H9 (cell line): ENCODE measurements around the gene ZC3H18. TPM values are rescaled to one million over a fixed set of nuclear protein-coding genes. Genes with fewer than 3 reads are reported as not detected.

Experiments
- DNase-seq: peaks from one replicate; pipeline ENCODE4 v3.0.0-alpha.2; 2017
- H2AFZ ChIP-seq: one replicate; pipeline ENCODE4 v1.6.1; 2013; ENCODE audit warnings: mild to moderate bottlenecking, low read length, control low read depth, moderate library complexity
- H2AK5ac ChIP-seq: 2 replicates; pipeline ENCODE4 v1.6.1; 2013; ENCODE audit warnings: low read length, control low read depth, mixed read lengths; ENCODE audit not compliant: insufficient read length
- H2BK120ac ChIP-seq: one replicate; pipeline ENCODE4 v1.6.1; 2013; ENCODE audit warnings: low read depth, mild to moderate bottlenecking, low read length, control low read depth, inconsistent platforms; ENCODE audit not compliant: poor library complexity, severe bottlenecking
- H2BK12ac ChIP-seq: 2 replicates; pipeline ENCODE4 v1.6.1; 2013; ENCODE audit warnings: low read length, control low read depth, mixed read lengths, low read depth; ENCODE audit not compliant: insufficient read length
- H2BK15ac ChIP-seq: 2 replicates; pipeline ENCODE4 v1.6.1; 2013; ENCODE audit warnings: low read depth, low read length, control low read depth
- H2BK20ac ChIP-seq: one replicate; pipeline ENCODE4 v1.6.1; 2013; ENCODE audit warnings: low read depth, mild to moderate bottlenecking, low read length, control low read depth, inconsistent platforms; ENCODE audit not compliant: poor library complexity, severe bottlenecking
- H2BK5ac ChIP-seq: 2 replicates; pipeline ENCODE4 v1.6.1; 2013; ENCODE audit warnings: low read length, control low read depth, mixed read lengths; ENCODE audit not compliant: insufficient read length
- H3K14ac ChIP-seq: 2 replicates; pipeline ENCODE4 v1.6.1; 2013; ENCODE audit warnings: low read length, control low read depth; ENCODE audit not compliant: insufficient read depth
- H3K18ac ChIP-seq: 2 replicates; pipeline ENCODE4 v1.6.1; 2013; ENCODE audit warnings: low read depth, mild to moderate bottlenecking, mixed read lengths, low read length, control low read depth; ENCODE audit not compliant: insufficient read length
- H3K23ac ChIP-seq: 2 replicates; pipeline ENCODE4 v1.6.1; 2013; ENCODE audit warnings: low read length, control low read depth, mixed read lengths, low read depth; ENCODE audit not compliant: insufficient read length
- H3K23me2 ChIP-seq: 2 replicates; pipeline ENCODE4 v1.6.1; 2013; ENCODE audit warnings: low read depth, mild to moderate bottlenecking, mixed read lengths, low read length, control low read depth; ENCODE audit not compliant: insufficient read length, poor library complexity, severe bottlenecking
- H3K27ac ChIP-seq: 2 replicates; pipeline ENCODE4 v1.5.1; 2013; ENCODE audit warnings: low read length, control low read depth, mixed read lengths, low read depth; ENCODE audit not compliant: insufficient read length
- H3K27me3 ChIP-seq: 2 replicates; pipeline ENCODE4 v1.6.1; 2013; ENCODE audit warnings: low read length, control low read depth, inconsistent platforms; ENCODE audit not compliant: insufficient read depth
- H3K4ac ChIP-seq: 2 replicates; pipeline ENCODE4 v1.6.1; 2013; ENCODE audit warnings: low read depth, mild to moderate bottlenecking, control low read depth, inconsistent platforms, low read length, moderate library complexity
- H3K4me1 ChIP-seq: 2 replicates; pipeline ENCODE4 v1.6.1; 2013; ENCODE audit warnings: low read length, control low read depth, inconsistent platforms; ENCODE audit not compliant: insufficient read depth
- H3K4me2 ChIP-seq: 2 replicates; pipeline ENCODE4 v1.6.1; 2013; ENCODE audit warnings: low read length, control low read depth, mixed read lengths; ENCODE audit not compliant: insufficient read length, insufficient read depth
- H3K56ac ChIP-seq: 2 replicates; pipeline ENCODE4 v1.6.1; 2013; ENCODE audit warnings: low read depth, mild to moderate bottlenecking, mixed read lengths, low read length, control low read depth; ENCODE audit not compliant: insufficient read length
- H3K79me1 ChIP-seq: 2 replicates; pipeline ENCODE4 v1.6.1; 2013; ENCODE audit warnings: low read depth, mild to moderate bottlenecking, moderate library complexity, low read length, control low read depth, inconsistent platforms; ENCODE audit not compliant: insufficient read depth, poor library complexity, severe bottlenecking
- H3K79me2 ChIP-seq: 2 replicates; pipeline ENCODE4 v1.6.1; 2013; ENCODE audit warnings: low read length, control low read depth, inconsistent platforms; ENCODE audit not compliant: insufficient read depth
- H3K9ac ChIP-seq: 2 replicates; pipeline ENCODE4 v1.6.1; 2013; ENCODE audit warnings: low read length, control low read depth, mixed read lengths; ENCODE audit not compliant: insufficient read length; ENCODE audit errors: extremely low read depth
- H3K9me3 ChIP-seq: one replicate; pipeline ENCODE4 v1.6.1; 2013; ENCODE audit warnings: low read depth, low read length, inconsistent platforms; ENCODE audit not compliant: control insufficient read depth
- H3T11ph ChIP-seq: one replicate; pipeline ENCODE4 v1.6.1; 2013; ENCODE audit warnings: mild to moderate bottlenecking, low read length, control low read depth, inconsistent platforms
- H4K20me1 ChIP-seq: one replicate; pipeline ENCODE4 v1.6.1; 2013; ENCODE audit not compliant: control insufficient read depth, insufficient read length, insufficient read depth
- H4K5ac ChIP-seq: 2 replicates; pipeline ENCODE4 v1.6.1; 2013; ENCODE audit warnings: low read depth, mild to moderate bottlenecking, mixed read lengths, low read length, control low read depth; ENCODE audit not compliant: insufficient read length
- H4K8ac ChIP-seq: replicated peaks from 2 replicates; pipeline ENCODE4 v1.6.1; 2013; ENCODE audit warnings: low read length, control low read depth, mixed read lengths, low read depth; ENCODE audit not compliant: insufficient read length
- H4K91ac ChIP-seq: 2 replicates; pipeline ENCODE4 v1.6.1; 2013; ENCODE audit warnings: low read depth, mild to moderate bottlenecking, moderate library complexity, mixed read lengths, low read length, control low read depth; ENCODE audit not compliant: insufficient read length
- H3K27ac Mint-ChIP-seq, 3 experiments: 2 replicates in 2 of 3; 3 replicates in 1 of 3; pipeline ENCODE4 v1.8.0; 2020 to 2021; ENCODE audit warnings: mixed read lengths in 3 of 3, mild to moderate bottlenecking in 1 of 3, moderate library complexity in 1 of 3
- H3K27me3 Mint-ChIP-seq: 2 replicates; pipeline ENCODE4 v1.8.0; 2021; ENCODE audit warnings: low read depth, mild to moderate bottlenecking, moderate library complexity, mixed read lengths
- H3K36me3 Mint-ChIP-seq, 3 experiments: 2 replicates in 2 of 3; 3 replicates in 1 of 3; pipeline ENCODE4 v1.8.0; 2020 to 2021; ENCODE audit warnings: low read depth in 3 of 3, mixed read lengths in 3 of 3; ENCODE audit not compliant: insufficient read depth in 1 of 3
- H3K4me1 Mint-ChIP-seq, 2 experiments: 2 replicates each; pipeline ENCODE4 v1.8.0; 2020; ENCODE audit warnings: mixed read lengths in 2 of 2
- H3K4me3 Mint-ChIP-seq, 2 experiments: 2 replicates in 1 of 2; 3 replicates in 1 of 2; pipeline ENCODE4 v1.8.0; 2020 to 2021; ENCODE audit warnings: mild to moderate bottlenecking in 2 of 2, mixed read lengths in 2 of 2, moderate library complexity in 1 of 2
- H3K9me3 Mint-ChIP-seq, 2 experiments: 2 replicates in 1 of 2; 3 replicates in 1 of 2; pipeline ENCODE4 v1.8.0; 2020; ENCODE audit warnings: mild to moderate bottlenecking in 2 of 2, mixed read lengths in 2 of 2, moderate library complexity in 1 of 2
- WGBS: extraction: QIAGEN DNeasy Blood & Tissue Kit; methylation state at CpG from one replicate; pipeline ENCODE4 v1.1.7; 2013; ENCODE audit warnings: missing lambda C conversion rate, low lambda C conversion rate, mixed read lengths; ENCODE audit not compliant: insufficient read length; ENCODE audit errors: extremely low coverage; 5-methylcytosine and 5-hydroxymethylcytosine counted together
- total RNA-seq: library from RNA; stranded (reverse); gene quantifications from 2 replicates; pipeline ENCODE4 v1.2.1, GENCODE V29; 2021
- TF ChIP-seq, protein P1 (sequence below): fragments of 200-600 bp; sonication (generic); conservative IDR thresholded peaks from 3 replicates; pipeline ENCODE4 v1.8.0; 2021; ENCODE audit warnings: antibody characterized with exemption, mild to moderate bottlenecking

The ZC3H18 gene
- total RNA-seq, 1 experiment from 2014 or later = 69.7 TPM

DNA sequence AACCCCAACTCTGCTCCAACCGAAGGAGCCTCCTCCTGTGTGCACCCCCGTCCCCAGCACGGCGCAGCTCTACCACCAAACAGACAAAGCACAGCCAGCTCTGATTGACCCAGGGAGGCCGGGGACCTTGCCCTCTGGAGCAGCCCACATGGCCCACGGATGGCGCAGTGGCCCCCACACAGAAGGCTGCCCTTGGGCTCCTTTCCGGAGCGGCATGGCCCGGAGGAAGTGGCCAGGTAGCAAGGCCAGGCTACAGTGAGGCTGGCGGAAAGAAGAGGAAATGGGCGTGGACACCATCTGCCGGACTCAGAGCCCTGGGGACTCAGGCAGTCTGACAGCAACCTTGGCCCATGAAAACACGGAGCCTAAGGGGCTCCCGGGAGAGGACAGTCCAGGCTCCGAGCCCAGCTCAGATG lies 19.9 kb upstream of the ZC3H18 start:
- DNase-seq = no peak
- no peak overlapping the region for H4K91ac ChIP-seq
- Mint-ChIP-seq H3K27me3 (peaks cover 36% of the 10 kb centered on the region), H3K36me3 (no peaks in the 10 kb centered on the region), H3K4me1 (peaks cover 4 to 22% of the 10 kb centered on the region in 2 experiments; a peak in 3 of 4 replicates), H3K9me3 (no peaks in the 10 kb centered on the region; a peak in 1 of 5 replicates), H3K4me3 (no peak overlapping the region), H3K27ac (no peak overlapping the region)
- no peak overlapping the region for H3K4me2 ChIP-seq
- H3K23me2 ChIP-seq = no peaks in the 10 kb centered on the region
- H2AK5ac ChIP-seq = no peak overlapping the region
- no peak overlapping the region for H2BK20ac ChIP-seq
- no peaks in the 10 kb centered on the region for H4K20me1 ChIP-seq
- no peak overlapping the region for H3K27ac ChIP-seq
- H3K79me2 ChIP-seq = no peaks in the 10 kb centered on the region
- H3K14ac ChIP-seq = no peak overlapping the region
- no peak overlapping the region for H2BK120ac ChIP-seq
- H3T11ph ChIP-seq = no peak overlapping the region
- WGBS = no CpG with 5 or more reads among the region's 16 CpGs
- no peak overlapping the region for H3K18ac ChIP-seq
- H3K27me3 ChIP-seq = no peaks in the 10 kb centered on the region; the same call in 1 of the 2 replicates
- H3K4ac ChIP-seq = no peak overlapping the region
- TF ChIP-seq, protein P1, sequence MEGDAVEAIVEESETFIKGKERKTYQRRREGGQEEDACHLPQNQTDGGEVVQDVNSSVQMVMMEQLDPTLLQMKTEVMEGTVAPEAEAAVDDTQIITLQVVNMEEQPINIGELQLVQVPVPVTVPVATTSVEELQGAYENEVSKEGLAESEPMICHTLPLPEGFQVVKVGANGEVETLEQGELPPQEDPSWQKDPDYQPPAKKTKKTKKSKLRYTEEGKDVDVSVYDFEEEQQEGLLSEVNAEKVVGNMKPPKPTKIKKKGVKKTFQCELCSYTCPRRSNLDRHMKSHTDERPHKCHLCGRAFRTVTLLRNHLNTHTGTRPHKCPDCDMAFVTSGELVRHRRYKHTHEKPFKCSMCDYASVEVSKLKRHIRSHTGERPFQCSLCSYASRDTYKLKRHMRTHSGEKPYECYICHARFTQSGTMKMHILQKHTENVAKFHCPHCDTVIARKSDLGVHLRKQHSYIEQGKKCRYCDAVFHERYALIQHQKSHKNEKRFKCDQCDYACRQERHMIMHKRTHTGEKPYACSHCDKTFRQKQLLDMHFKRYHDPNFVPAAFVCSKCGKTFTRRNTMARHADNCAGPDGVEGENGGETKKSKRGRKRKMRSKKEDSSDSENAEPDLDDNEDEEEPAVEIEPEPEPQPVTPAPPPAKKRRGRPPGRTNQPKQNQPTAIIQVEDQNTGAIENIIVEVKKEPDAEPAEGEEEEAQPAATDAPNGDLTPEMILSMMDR = no peak
- H3K79me1 ChIP-seq = no peaks in the 10 kb centered on the region
- no peak overlapping the region for H2AFZ ChIP-seq
- H2BK12ac ChIP-seq = no peak overlapping the region
- no peaks in the 10 kb centered on the region for H3K4me1 ChIP-seq
- no peak overlapping the region for H3K9ac ChIP-seq
- no peak overlapping the region for H2BK5ac ChIP-seq
- no peak overlapping the region for H3K56ac ChIP-seq
- no peak overlapping the region for H2BK15ac ChIP-seq
- H4K5ac ChIP-seq = no peak overlapping the region
- no peaks in the 10 kb centered on the region for H3K9me3 ChIP-seq
- no peak overlapping the region for H3K23ac ChIP-seq
- no peak overlapping the region for H4K8ac ChIP-seq
